IPS-18c (cell line): Measurements from ENCODE around the gene STPG2.

ENCODE experiments used
- H3K4me3 ChIP-seq: 2 replicates; pipeline ENCODE4 v1.7.0; 2013; ENCODE audit warnings: low read depth, mild to moderate bottlenecking, low read length, moderate library complexity; ENCODE audit not compliant: insufficient read depth
- H3K9me3 ChIP-seq: one replicate; pipeline ENCODE4 v1.6.1; 2013; ENCODE audit warnings: mild to moderate bottlenecking, low read length, moderate library complexity; ENCODE audit not compliant: control insufficient read depth, insufficient read depth

STPG2 gene

GRCh38 chr4:97531351-97531750 is 611.9 kb downstream of the STPG2 start:
- no peak overlapping the region for H3K4me3 ChIP-seq
- peaks cover 4% of the 10 kb centered on the region for H3K9me3 ChIP-seq

- peaks cover 4% of the 10 kb centered on the region for H3K9me3 ChIP-seq
- no peak overlapping the region for H3K4me3 ChIP-seq
These were observed 612.6 kb downstream of the STPG2 start for GRCh38 chr4:97530676-97531075.

DNA sequence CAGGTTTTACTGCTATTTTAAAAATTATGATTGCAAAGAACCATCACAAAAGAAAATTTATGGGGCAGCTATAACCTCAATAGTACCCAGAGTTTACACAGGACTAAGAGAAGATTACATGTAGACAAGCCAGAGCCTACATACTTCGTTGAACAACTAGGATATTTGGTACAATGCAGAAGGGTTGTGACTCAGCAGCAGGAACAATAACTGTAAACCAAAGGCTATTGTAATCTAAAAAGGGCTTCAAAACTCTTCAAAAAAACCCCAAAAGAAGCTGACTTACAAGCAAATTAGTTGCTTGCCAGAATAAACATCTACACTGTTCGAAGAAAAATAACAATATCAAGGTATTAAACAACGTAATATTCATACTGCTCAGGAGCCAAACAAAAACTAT is 618.0 kb downstream of the STPG2 start:
- Histone ChIP-seq H3K9me3 (peaks cover 4% of the 10 kb centered on the region), H3K4me3 (no peak overlapping the region)

DNA sequence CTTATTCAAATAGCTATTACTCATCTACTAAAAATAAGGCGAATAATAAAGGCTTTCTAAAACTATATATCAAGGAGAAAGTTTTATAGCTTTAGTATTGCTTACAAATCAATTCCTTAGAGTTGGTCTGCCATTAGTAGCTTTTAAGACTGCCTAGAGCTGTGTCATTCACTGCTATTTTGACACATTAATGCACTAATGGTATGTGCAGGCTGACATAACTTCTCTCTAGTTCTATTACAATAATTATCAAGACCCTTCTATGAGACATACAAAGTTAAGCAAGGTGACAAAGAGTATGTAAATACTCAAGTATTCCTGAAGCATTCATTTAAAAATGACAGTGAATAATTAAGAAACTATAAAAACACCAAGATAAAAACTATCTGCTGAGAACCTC is 625.3 kb downstream of the STPG2 start:
- Histone ChIP-seq H3K9me3 (no peaks in the 10 kb centered on the region), H3K4me3 (no peak overlapping the region)

- H3K9me3 ChIP-seq: no peaks in the 10 kb centered on the region
- no peak overlapping the region for H3K4me3 ChIP-seq
These were observed 629.4 kb downstream of the STPG2 start for GRCh38 chr4:97513917-97514316.
